Fibroblast of mammary gland (primary cell): ENCODE results near the gene RPRD2.

Source experiments
- DNase-seq: peaks from one replicate; pipeline ENCODE4 v3.0.0-alpha.2; 2010; ENCODE audit warnings: low read depth
- H3K4me3 ChIP-seq: 2 replicates; pipeline ENCODE4 v1.5.1; 2011; ENCODE audit warnings: low read depth, mild to moderate bottlenecking, low read length, moderate library complexity; ENCODE audit not compliant: control insufficient read depth
- CTCF ChIP-seq: conservative IDR thresholded peaks from 2 replicates; pipeline ENCODE4 v1.5.1; 2011; ENCODE audit warnings: low read depth, low read length, inconsistent platforms; ENCODE audit not compliant: control insufficient read depth, insufficient read depth

Gene RPRD2

DNA sequence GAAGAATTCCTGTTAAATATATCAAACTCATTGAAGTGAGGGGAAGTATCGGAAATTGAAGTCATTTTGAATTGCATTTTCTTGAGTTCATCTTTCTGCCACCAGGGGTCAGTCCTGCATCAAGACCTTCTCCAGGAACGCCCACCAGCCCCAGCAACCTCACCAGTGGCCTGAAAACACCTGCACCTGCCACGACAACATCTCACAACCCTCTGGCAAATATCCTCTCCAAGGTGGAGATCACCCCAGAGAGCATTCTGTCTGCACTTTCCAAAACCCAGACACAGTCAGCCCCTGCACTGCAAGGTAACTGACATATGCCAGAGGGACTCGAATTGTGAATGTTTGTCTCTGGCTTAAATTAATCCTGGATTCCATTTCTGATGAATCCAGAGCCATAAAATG is 100.5 kb downstream of the RPRD2 start:
- peak; percentile 79 for TF ChIP-seq CTCF
- DNase-seq = peak; percentile 67
- no peak overlapping the region for H3K4me3 ChIP-seq

- no peak for TF ChIP-seq CTCF
- H3K4me3 ChIP-seq = no peak overlapping the region
- no peak for DNase-seq
These were observed 103.0 kb downstream of the RPRD2 start for GRCh38 chr1:150466964-150467363.

DNA sequence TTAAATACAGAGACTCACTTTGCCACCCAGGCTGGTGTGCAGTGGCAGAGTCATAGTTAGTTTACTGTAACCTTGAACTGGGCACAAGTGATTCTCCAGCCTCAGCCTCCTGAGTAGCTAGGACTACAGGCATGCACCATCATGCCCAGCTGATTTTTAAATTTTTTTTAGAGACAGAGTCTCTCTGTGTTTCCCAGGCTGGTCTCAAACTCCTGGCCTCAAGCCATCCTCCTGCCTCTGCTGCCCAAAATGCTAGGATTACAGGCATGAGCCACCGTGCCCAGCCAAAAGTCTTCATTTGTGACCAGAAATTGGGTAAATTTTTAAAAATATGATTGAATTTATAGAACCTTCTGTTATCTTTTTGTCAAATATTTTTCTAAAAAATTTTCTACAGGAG is 105.3 kb downstream of the RPRD2 start:
- DNase-seq = no peak
- TF ChIP-seq CTCF = no peak

GRCh38 chr1:150472601-150473200 is 108.8 kb downstream of the RPRD2 start:
- no peak for TF ChIP-seq CTCF
- no peak overlapping the region for H3K4me3 ChIP-seq
- DNase-seq = no peak

More for the DNA sequence above, 105.3 kb downstream of the RPRD2 start:
- no peak overlapping the region for H3K4me3 ChIP-seq

DNA sequence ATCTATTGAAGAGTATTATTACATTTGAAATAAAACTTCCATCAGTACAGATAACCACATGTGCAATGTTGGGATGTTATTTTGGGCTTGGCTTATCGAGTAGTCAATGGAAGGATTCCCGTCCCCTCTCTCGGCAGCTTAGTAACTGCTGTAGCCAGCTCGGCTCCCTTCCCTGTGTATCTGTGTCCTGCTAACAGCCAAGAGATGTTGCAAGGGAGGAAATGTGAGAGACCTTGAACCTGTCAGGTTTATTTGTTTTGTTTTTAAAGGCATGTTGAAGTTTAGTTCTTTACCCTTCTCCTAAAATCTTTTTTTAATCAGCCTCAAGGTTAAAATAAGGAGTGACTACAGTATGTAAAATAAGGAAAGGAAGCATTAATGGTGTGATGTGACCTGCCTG is 109.7 kb downstream of the RPRD2 start:
- no peak for TF ChIP-seq CTCF
- DNase-seq = no peak
- H3K4me3 ChIP-seq = no peak overlapping the region

- H3K4me3 ChIP-seq = no peak overlapping the region
- TF ChIP-seq CTCF = no peak
- DNase-seq = no peak
These were observed 110.9 kb downstream of the RPRD2 start for GRCh38 chr1:150474869-150475268.

DNA sequence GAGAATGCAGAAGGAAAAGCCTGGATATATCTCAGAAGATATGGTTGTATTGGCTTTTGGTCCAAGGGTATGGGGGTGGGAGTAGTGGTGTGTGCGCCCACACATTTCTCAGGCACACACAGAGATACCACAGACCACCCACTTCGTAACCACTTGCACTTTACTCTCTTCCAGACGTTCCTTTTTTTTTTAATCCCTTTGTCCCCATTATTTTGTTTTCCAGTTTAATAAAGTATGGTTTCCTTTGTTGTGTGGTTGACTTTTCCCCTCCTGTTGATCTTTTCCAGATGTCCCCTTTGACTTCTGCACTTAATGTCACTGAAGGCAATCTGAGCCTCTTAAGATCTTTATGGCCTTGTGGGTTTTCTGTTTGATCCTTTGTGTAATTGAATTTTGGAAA is 112.8 kb downstream of the RPRD2 start:
- TF ChIP-seq CTCF = no peak
- peak; percentile 47 for DNase-seq
- no peak overlapping the region for H3K4me3 ChIP-seq
